H7 (cell line): ENCODE data around the gene FMNL2. TPM values are rescaled to one million over a fixed set of nuclear protein-coding genes. Genes with fewer than 3 reads are reported as not detected.

Experiments
- DNase-seq: peaks from one replicate; pipeline ENCODE4 v3.0.0; 2012
- H3K27me3 ChIP-seq: 2 replicates; pipeline ENCODE4 v1.6.0; 2011; ENCODE audit warnings: mild to moderate bottlenecking, low read length; ENCODE audit not compliant: control insufficient read depth, insufficient read depth
- H3K36me3 ChIP-seq: replicated peaks from 2 replicates; pipeline ENCODE4 v1.5.1; 2011; ENCODE audit warnings: low read length; ENCODE audit not compliant: control insufficient read depth, insufficient read depth
- H3K4me3 ChIP-seq: 2 replicates; pipeline ENCODE4 v1.5.1; 2011; ENCODE audit warnings: low read depth, mild to moderate bottlenecking, control low read depth, low read length, moderate library complexity; ENCODE audit not compliant: insufficient read depth
- total RNA-seq: library from RNA; depleted of rRNA; stranded (reverse); fragments of >200 nt; shearing (Covaris generic); gene quantifications from 2 replicates; pipeline ENCODE4 v1.2.3, GENCODE V29; 2014

Gene FMNL2
- total RNA-seq, 1 experiment from 2014 or later = 20.0 TPM

GRCh38 chr2:152330235-152330866, 4.6 kb upstream of the FMNL2 start:
- Histone ChIP-seq H3K27me3 (no peaks in the 10 kb centered on the region; the same call in 1 of the 2 replicates), H3K4me3 (no peak overlapping the region), H3K36me3 (no peaks in the 10 kb centered on the region)
- DNase-seq = no peak

GRCh38 chr2:152334701-152335015, 316 bp upstream of the FMNL2 start:
- Histone ChIP-seq H3K4me3 (peak overlapping the region; percentile 21; the same call in 1 of the 2 replicates), H3K36me3 (no peaks in the 10 kb centered on the region)

GRCh38 chr2:152335726-152336118, 748 bp downstream of the FMNL2 start:
- Histone ChIP-seq H3K4me3 (peak overlapping the region; percentile 89), H3K27me3 (no peaks in the 10 kb centered on the region; the same call in 1 of the 2 replicates), H3K36me3 (no peaks in the 10 kb centered on the region)
- peak; percentile 82 for DNase-seq

More at GRCh38 chr2:152334701-152335015, 316 bp upstream of the FMNL2 start:
- H3K27me3 ChIP-seq = no peaks in the 10 kb centered on the region; the same call in 1 of the 2 replicates
- DNase-seq = no peak

- DNase-seq = peak; percentile 70
- peak overlapping the region; percentile 89 for H3K4me3 ChIP-seq
- no peaks in the 10 kb centered on the region; the same call in 1 of the 2 replicates for H3K27me3 ChIP-seq
- H3K36me3 ChIP-seq = no peaks in the 10 kb centered on the region
Measured at GRCh38 chr2:152336119-152336853, 1.3 kb downstream of the FMNL2 start.

GRCh38 chr2:152336854-152337510, 2.0 kb downstream of the FMNL2 start:
- H3K36me3 ChIP-seq = no peaks in the 10 kb centered on the region
- peak overlapping the region; percentile 89 for H3K4me3 ChIP-seq
- DNase-seq = peak; percentile 31
- H3K27me3 ChIP-seq = no peaks in the 10 kb centered on the region; the same call in 1 of the 2 replicates

- DNase-seq = no peak
- Histone ChIP-seq H3K36me3 (no peaks in the 10 kb centered on the region), H3K27me3 (no peaks in the 10 kb centered on the region; the same call in 1 of the 2 replicates), H3K4me3 (no peak overlapping the region)
Measured at GRCh38 chr2:152337511-152337903, 2.5 kb downstream of the FMNL2 start.

GRCh38 chr2:152339556-152340286, 4.7 kb downstream of the FMNL2 start:
- no peak for DNase-seq
- Histone ChIP-seq H3K36me3 (0 out of 2 replicates have a peak, but pooled peaks cover 4% of the 10 kb centered on the region), H3K27me3 (no peaks in the 10 kb centered on the region), H3K4me3 (no peak overlapping the region)

GRCh38 chr2:152342259-152343046, 7.5 kb downstream of the FMNL2 start:
- peaks cover 7% of the 10 kb centered on the region for H3K36me3 ChIP-seq
- H3K4me3 ChIP-seq = no peak overlapping the region
- no peaks in the 10 kb centered on the region for H3K27me3 ChIP-seq
- no peak for DNase-seq

- Histone ChIP-seq H3K36me3 (peaks cover 7% of the 10 kb centered on the region), H3K27me3 (no peaks in the 10 kb centered on the region), H3K4me3 (no peak overlapping the region)
- DNase-seq = no peak
Measured at GRCh38 chr2:152343426-152343825, 8.5 kb downstream of the FMNL2 start.

- H3K4me3 ChIP-seq = no peak overlapping the region
- H3K36me3 ChIP-seq = peaks cover 7% of the 10 kb centered on the region
- no peak for DNase-seq
- H3K27me3 ChIP-seq = no peaks in the 10 kb centered on the region
Measured at GRCh38 chr2:152344579-152345195, 9.7 kb downstream of the FMNL2 start.

GRCh38 chr2:152347076-152347475, 12.1 kb downstream of the FMNL2 start:
- H3K27me3 ChIP-seq = no peaks in the 10 kb centered on the region
- peaks cover 7% of the 10 kb centered on the region for H3K36me3 ChIP-seq
- no peak for DNase-seq
- no peak overlapping the region for H3K4me3 ChIP-seq

- Histone ChIP-seq H3K27me3 (no peaks in the 10 kb centered on the region), H3K4me3 (no peak overlapping the region), H3K36me3 (peaks cover 6% of the 10 kb centered on the region)
- DNase-seq = no peak
Measured at GRCh38 chr2:152348388-152348787, 13.4 kb downstream of the FMNL2 start.

GRCh38 chr2:152349416-152349815, 14.4 kb downstream of the FMNL2 start:
- H3K4me3 ChIP-seq = no peak overlapping the region
- H3K36me3 ChIP-seq = peaks cover 3% of the 10 kb centered on the region
- no peak for DNase-seq
- H3K27me3 ChIP-seq = no peaks in the 10 kb centered on the region
